Mesenchymal stem cell (in vitro differentiated cells and primary cell): ENCODE results near the gene FBXO47.

Source experiments
- DNase-seq: peaks from one replicate; pipeline ENCODE4 v3.0.0-alpha.2; 2013
- H2AFZ ChIP-seq: one replicate; pipeline ENCODE4 v1.6.1; 2013; ENCODE audit warnings: low read depth, mild to moderate bottlenecking, control low read depth, inconsistent platforms, low read length, moderate library complexity
- H2AK5ac ChIP-seq: 2 replicates; pipeline ENCODE4 v1.6.1; 2013; ENCODE audit warnings: low read length, moderate library complexity, mild to moderate bottlenecking, inconsistent platforms; ENCODE audit not compliant: severe bottlenecking
- H2BK120ac ChIP-seq: one replicate; pipeline ENCODE4 v1.6.1; 2013; ENCODE audit warnings: low read depth, mild to moderate bottlenecking, inconsistent platforms, low read length, moderate library complexity
- H2BK12ac ChIP-seq, 2 experiments: one replicate each; pipeline ENCODE4 v1.6.1; 2013; ENCODE audit warnings: inconsistent platforms in 2 of 2, low read length in 2 of 2, mild to moderate bottlenecking in 2 of 2, moderate library complexity in 2 of 2, control low read depth in 1 of 2
- H2BK15ac ChIP-seq: one replicate; pipeline ENCODE4 v1.6.1; 2013; ENCODE audit warnings: mild to moderate bottlenecking, low read depth, inconsistent platforms; ENCODE audit not compliant: poor library complexity, severe bottlenecking
- H2BK5ac ChIP-seq: 2 replicates; pipeline ENCODE4 v1.6.1; 2013; ENCODE audit warnings: low read depth, mild to moderate bottlenecking, low read length, control low read depth, inconsistent platforms; ENCODE audit not compliant: poor library complexity, severe bottlenecking
- H3K14ac ChIP-seq, 2 experiments: one replicate each; pipeline ENCODE4 v1.6.1; 2013; ENCODE audit warnings: inconsistent platforms in 2 of 2, low read length in 2 of 2, control low read depth in 1 of 2, mild to moderate bottlenecking in 1 of 2, moderate library complexity in 1 of 2
- H3K18ac ChIP-seq, 2 experiments: one replicate each; pipeline ENCODE4 v1.6.1; 2013; ENCODE audit warnings: inconsistent platforms in 2 of 2, low read length in 2 of 2, control low read depth in 1 of 2, low read depth in 1 of 2, mild to moderate bottlenecking in 1 of 2
- H3K23ac ChIP-seq, 2 experiments: one replicate each; pipeline ENCODE4 v1.6.1; 2013; ENCODE audit warnings: inconsistent platforms in 2 of 2, low read length in 2 of 2, mild to moderate bottlenecking in 2 of 2, moderate library complexity in 2 of 2, control low read depth in 1 of 2
- H3K27ac ChIP-seq: 2 replicates; pipeline ENCODE4 v1.5.1; 2013; ENCODE audit warnings: mild to moderate bottlenecking, moderate library complexity, low read length, control low read depth, inconsistent platforms; ENCODE audit not compliant: poor library complexity, severe bottlenecking
- H3K27me3 ChIP-seq, 2 experiments: 2 replicates each; pipeline versions ENCODE4 v1.6.1 to v1.7.0; 2013; ENCODE audit warnings: low read length in 2 of 2, mild to moderate bottlenecking in 2 of 2, moderate library complexity in 2 of 2, control low read depth in 1 of 2, inconsistent platforms in 1 of 2; ENCODE audit not compliant: control insufficient read depth in 1 of 2, insufficient read depth in 1 of 2
- H3K36me3 ChIP-seq, 2 experiments: 2 replicates each; pipeline versions ENCODE4 v1.6.1 to v1.7.0; 2013; ENCODE audit warnings: low read length in 2 of 2, control low read depth in 1 of 2, inconsistent platforms in 1 of 2, low read depth in 1 of 2, mild to moderate bottlenecking in 1 of 2; ENCODE audit not compliant: insufficient read depth in 2 of 2, control insufficient read depth in 1 of 2
- H3K4ac ChIP-seq, 2 experiments: one replicate each; pipeline ENCODE4 v1.6.1; 2013; ENCODE audit warnings: inconsistent platforms in 2 of 2, low read length in 2 of 2, mild to moderate bottlenecking in 2 of 2, moderate library complexity in 2 of 2, control low read depth in 1 of 2, low read depth in 1 of 2
- H3K4me1 ChIP-seq: 2 replicates; pipeline ENCODE4 v1.6.1; 2013; ENCODE audit warnings: low read depth, low read length, control low read depth; ENCODE audit not compliant: control insufficient read depth, insufficient read depth
- H3K4me2 ChIP-seq: 2 replicates; pipeline ENCODE4 v1.6.1; 2013; ENCODE audit warnings: low read length, mild to moderate bottlenecking, inconsistent platforms; ENCODE audit not compliant: poor library complexity, severe bottlenecking
- H3K4me3 ChIP-seq, 2 experiments: 2 replicates each; pipeline versions ENCODE4 v1.5.1 to v1.7.0; 2013; ENCODE audit warnings: low read length in 2 of 2, mild to moderate bottlenecking in 2 of 2, control low read depth in 1 of 2, low read depth in 1 of 2; ENCODE audit not compliant: insufficient read depth in 1 of 2
- H3K79me1 ChIP-seq: replicated peaks from 2 replicates; pipeline ENCODE4 v1.6.1; 2013; ENCODE audit warnings: mild to moderate bottlenecking, control low read depth, low read length, inconsistent platforms; ENCODE audit not compliant: poor library complexity, severe bottlenecking
- H3K9ac ChIP-seq: 2 replicates; pipeline ENCODE4 v1.7.0; 2013; ENCODE audit warnings: mild to moderate bottlenecking, low read length, moderate library complexity
- H3K9me3 ChIP-seq: 2 replicates; pipeline ENCODE4 v1.7.0; 2013; ENCODE audit warnings: mild to moderate bottlenecking, low read length; ENCODE audit not compliant: control insufficient read depth
- H4K8ac ChIP-seq: one replicate; pipeline ENCODE4 v1.6.1; 2013; ENCODE audit warnings: inconsistent platforms, mild to moderate bottlenecking, low read length, moderate library complexity
- H4K91ac ChIP-seq: one replicate; pipeline ENCODE4 v1.6.1; 2013; ENCODE audit warnings: mild to moderate bottlenecking, low read length, inconsistent platforms
- WGBS: methylation state at CpG from one replicate; pipeline ENCODE4 v1.1.7; 2013; ENCODE audit warnings: mixed read lengths; 5-methylcytosine and 5-hydroxymethylcytosine counted together

FBXO47 gene

DNA sequence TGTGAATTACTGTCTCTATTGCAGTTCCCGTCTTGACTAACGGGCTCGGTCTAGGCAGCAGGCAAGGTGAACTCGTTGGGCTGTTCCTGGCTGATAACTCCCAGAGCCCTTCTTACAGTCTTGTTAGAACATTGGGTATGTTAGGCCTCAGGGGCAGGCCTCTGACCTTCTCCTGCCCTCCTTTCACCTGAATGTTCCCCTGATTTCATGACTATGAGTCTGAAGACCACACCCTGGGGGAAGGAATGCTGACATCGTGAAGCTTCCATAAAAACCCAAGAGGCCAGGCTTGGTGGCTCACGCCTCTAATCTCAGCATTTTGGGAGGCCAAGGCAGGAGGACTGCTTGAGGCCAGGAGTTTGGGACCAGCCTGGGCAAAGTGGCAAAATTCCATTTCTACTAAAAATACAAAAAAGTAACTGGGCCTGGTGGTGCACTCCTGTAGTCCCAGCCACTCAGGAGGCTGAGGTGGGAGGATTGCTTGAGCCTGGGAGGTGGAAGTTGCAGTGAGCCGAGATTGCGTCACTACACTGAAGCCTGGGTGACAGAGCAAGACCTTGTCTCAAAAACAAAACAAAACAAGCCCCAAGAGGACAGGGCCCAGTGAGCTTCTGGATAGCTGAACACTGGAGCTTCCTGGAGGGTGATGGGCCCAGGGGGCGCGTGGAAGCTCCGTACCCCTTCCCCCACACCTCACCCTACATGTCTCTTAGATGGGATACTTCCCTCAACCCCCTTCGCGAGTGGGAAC lies 47.8 kb upstream of the FBXO47 start:
- H2AFZ ChIP-seq, result no peak overlapping the region
- H2BK5ac ChIP-seq, result no peak overlapping the region
- H3K9me3 ChIP-seq, result peaks cover 3% of the 10 kb centered on the region
- H3K23ac ChIP-seq, result no peak overlapping the region
- no peak overlapping the region for H3K14ac ChIP-seq
- H3K4me1 ChIP-seq, result peaks cover 5% of the 10 kb centered on the region
- no peaks in the 10 kb centered on the region for H3K79me1 ChIP-seq
- H2AK5ac ChIP-seq, result no peak overlapping the region
- H2BK15ac ChIP-seq, result peak overlapping the region; percentile 44
- peak overlapping the region; percentile 72 for H3K9ac ChIP-seq
- H2BK12ac ChIP-seq, result peak overlapping the region in 1 of 2 experiments; percentile 17
- no peak overlapping the region for H3K4ac ChIP-seq
- H4K91ac ChIP-seq, result peak overlapping the region; percentile 23
- H3K27me3 ChIP-seq, result peaks cover 0 to 7% of the 10 kb centered on the region in 2 experiments
- H3K36me3 ChIP-seq, result no peaks in the 10 kb centered on the region
- H3K4me3 ChIP-seq, result no peak overlapping the region
- peak overlapping the region in 1 of 2 experiments; percentile 10 for H3K18ac ChIP-seq
- no peak for DNase-seq
- WGBS, result 84% methylated on average over 9 of the region's 13 CpGs
- no peak overlapping the region for H2BK120ac ChIP-seq
- H4K8ac ChIP-seq, result peak overlapping the region; percentile 1
- H3K4me2 ChIP-seq, result no peak overlapping the region
- no peak overlapping the region for H3K27ac ChIP-seq

DNA sequence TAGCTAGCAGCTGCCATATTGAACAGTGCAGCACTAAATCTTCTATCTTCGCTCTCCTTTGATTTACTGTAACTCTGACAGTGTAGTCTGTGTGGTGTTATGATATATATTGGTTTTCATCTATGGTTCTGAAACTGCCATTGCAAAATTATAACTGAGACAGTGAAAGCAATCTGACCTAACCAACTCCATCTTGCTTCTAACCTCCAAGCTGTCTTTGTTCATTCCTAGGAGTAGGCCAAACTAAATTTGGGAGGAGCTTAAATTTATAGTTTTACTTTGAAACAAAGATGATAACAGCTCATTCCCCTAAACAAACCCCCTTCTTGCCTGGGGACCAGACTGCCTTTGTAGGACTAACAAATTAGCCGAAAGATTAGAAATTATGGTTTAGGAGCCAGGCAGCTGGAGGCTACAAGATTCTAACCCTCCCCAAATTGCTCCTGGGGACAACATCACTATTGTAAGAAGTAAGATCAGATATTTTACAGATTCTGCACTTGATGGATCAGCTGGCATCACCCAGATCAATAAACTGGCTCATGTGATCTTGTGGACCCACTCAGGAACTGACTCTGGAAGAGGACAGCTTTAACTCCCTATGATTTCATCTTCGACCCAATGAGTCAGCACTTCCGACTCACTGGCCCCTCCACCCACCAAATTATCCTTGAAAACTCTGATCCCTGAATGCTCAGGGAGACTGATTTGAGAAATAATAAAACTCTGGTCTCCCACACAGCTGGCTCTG lies 47.0 kb upstream of the FBXO47 start:
- H3K4ac ChIP-seq, result no peak overlapping the region
- no peak overlapping the region for H2BK5ac ChIP-seq
- DNase-seq, result peak; percentile 80
- H2BK12ac ChIP-seq, result no peak overlapping the region
- no peak overlapping the region for H2AFZ ChIP-seq
- 39% methylated on average over 3 of the region's 4 CpGs for WGBS
- no peak overlapping the region for H3K4me3 ChIP-seq
- H3K27ac ChIP-seq, result no peak overlapping the region
- no peaks in the 10 kb centered on the region for H3K79me1 ChIP-seq
- H4K91ac ChIP-seq, result no peak overlapping the region
- H2BK120ac ChIP-seq, result no peak overlapping the region
- H2AK5ac ChIP-seq, result no peak overlapping the region
- H2BK15ac ChIP-seq, result peak overlapping the region; percentile 8
- H3K4me1 ChIP-seq, result peaks cover 5% of the 10 kb centered on the region
- peaks cover 0 to 7% of the 10 kb centered on the region in 2 experiments for H3K27me3 ChIP-seq
- H3K9ac ChIP-seq, result peak overlapping the region; percentile 72
- H3K4me2 ChIP-seq, result no peak overlapping the region
- no peak overlapping the region for H3K18ac ChIP-seq
- peaks cover 3% of the 10 kb centered on the region for H3K9me3 ChIP-seq
- no peak overlapping the region for H4K8ac ChIP-seq
- no peak overlapping the region for H3K14ac ChIP-seq
- no peaks in the 10 kb centered on the region for H3K36me3 ChIP-seq
- no peak overlapping the region for H3K23ac ChIP-seq

DNA sequence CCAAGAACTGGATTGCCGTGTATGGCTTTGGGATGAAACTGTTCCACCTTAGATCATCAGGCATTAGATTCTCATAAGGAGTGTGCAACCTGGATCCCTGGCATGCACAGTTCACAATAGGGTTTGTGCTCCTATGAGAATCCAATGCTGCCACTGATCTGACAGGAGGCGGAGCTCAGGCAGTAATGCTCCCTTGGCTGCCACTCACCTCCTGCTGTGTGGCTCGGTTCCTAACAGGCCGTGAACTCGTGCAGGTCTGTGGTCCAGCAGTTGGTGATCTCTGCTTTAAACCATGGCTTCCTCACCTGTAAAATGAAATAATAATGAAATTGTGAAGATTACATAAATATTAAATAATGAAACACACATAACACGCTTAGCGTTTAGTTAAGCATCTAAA lies 45.5 kb upstream of the FBXO47 start:
- Histone ChIP-seq H3K4me3 (no peak overlapping the region), H3K4me1 (peaks cover 5% of the 10 kb centered on the region), H2BK12ac (peak overlapping the region in 1 of 2 experiments; percentile 6), H3K9me3 (no peaks in the 10 kb centered on the region), H3K36me3 (no peaks in the 10 kb centered on the region), H3K4ac (peak overlapping the region in 1 of 2 experiments; percentile 54), H3K27ac (no peak overlapping the region), H4K8ac (no peak overlapping the region), H3K4me2 (no peak overlapping the region), H3K18ac (no peak overlapping the region), H4K91ac (peak overlapping the region; percentile 67), H2BK120ac (no peak overlapping the region), H3K9ac (no peak overlapping the region), H3K23ac (no peak overlapping the region), H2BK15ac (no peak overlapping the region), H2AK5ac (no peak overlapping the region), H3K14ac (no peak overlapping the region), H3K27me3 (peaks cover 0 to 9% of the 10 kb centered on the region in 2 experiments), H2AFZ (no peak overlapping the region), H2BK5ac (no peak overlapping the region), H3K79me1 (no peaks in the 10 kb centered on the region)
- no peak for DNase-seq
- 96% methylated on average over 6 of the region's 7 CpGs for WGBS

DNA sequence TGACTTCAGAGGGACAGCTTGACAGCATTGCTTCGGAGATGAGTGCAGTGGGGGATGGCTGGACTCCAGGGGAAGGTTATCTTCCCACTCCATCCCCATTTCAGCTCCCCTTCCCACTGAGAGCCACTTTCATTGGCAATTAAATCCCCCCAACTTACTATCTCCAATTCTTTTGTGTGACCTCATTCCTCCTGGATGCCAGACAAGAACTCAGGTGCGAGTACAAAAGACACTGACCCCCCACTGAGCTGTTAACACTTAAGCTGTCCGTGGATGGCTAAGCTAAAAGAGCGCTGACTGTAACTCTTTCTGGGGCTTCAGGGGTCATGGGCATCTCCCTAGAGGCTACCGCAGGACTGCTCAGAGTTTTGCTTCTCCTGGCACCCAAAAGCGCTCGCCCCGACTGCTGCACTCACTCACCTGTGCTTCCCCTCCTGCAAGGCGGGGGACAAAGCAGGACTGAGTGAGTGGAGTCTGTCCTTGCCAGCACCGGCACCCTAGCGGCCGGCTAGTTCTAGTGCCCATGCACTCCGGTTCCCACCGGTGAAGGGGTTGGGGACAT lies 44.8 kb upstream of the FBXO47 start:
- DNase-seq, result no peak
- no peak overlapping the region for H2AFZ ChIP-seq
- H4K91ac ChIP-seq, result no peak overlapping the region
- no peak overlapping the region for H2AK5ac ChIP-seq
- no peak overlapping the region for H3K23ac ChIP-seq
- peak overlapping the region in 1 of 2 experiments; percentile 42 for H3K18ac ChIP-seq
- 28% methylated on average over 12 of the region's 14 CpGs for WGBS
- H3K4me3 ChIP-seq, result peak overlapping the region in 1 of 2 experiments; percentile 3
- no peak overlapping the region for H2BK12ac ChIP-seq
- H3K27me3 ChIP-seq, result peaks cover 0 to 9% of the 10 kb centered on the region in 2 experiments
- no peaks in the 10 kb centered on the region for H3K79me1 ChIP-seq
- peaks cover 5% of the 10 kb centered on the region for H3K4me1 ChIP-seq
- no peak overlapping the region for H3K27ac ChIP-seq
- no peak overlapping the region for H3K9ac ChIP-seq
- H2BK5ac ChIP-seq, result no peak overlapping the region
- H3K14ac ChIP-seq, result no peak overlapping the region
- H2BK120ac ChIP-seq, result no peak overlapping the region
- peak overlapping the region; percentile 20 for H4K8ac ChIP-seq
- no peaks in the 10 kb centered on the region for H3K9me3 ChIP-seq
- no peak overlapping the region for H2BK15ac ChIP-seq
- H3K4me2 ChIP-seq, result no peak overlapping the region
- no peak overlapping the region for H3K4ac ChIP-seq
- H3K36me3 ChIP-seq, result no peaks in the 10 kb centered on the region
